Osteocyte (in vitro differentiated cells): ENCODE results near the gene PHACTR1. TPM values are rescaled to one million over a fixed set of nuclear protein-coding genes. Genes with fewer than 3 reads are reported as not detected.

Experiments used
- DNase-seq: peaks from one replicate; pipeline ENCODE4 v3.0.0; 2021; ENCODE audit warnings: mixed read lengths; ENCODE audit not compliant: unreplicated experiment; ENCODE audit errors: extremely low spot score
- H3K27ac Mint-ChIP-seq: one replicate; pipeline ENCODE4 v1.8.0; 2021; ENCODE audit warnings: mild to moderate bottlenecking, mixed read lengths; ENCODE audit not compliant: unreplicated experiment
- H3K27me3 Mint-ChIP-seq: one replicate; pipeline ENCODE4 v1.8.0; 2021; ENCODE audit warnings: mixed read lengths; ENCODE audit not compliant: unreplicated experiment
- H3K36me3 Mint-ChIP-seq: one replicate; pipeline ENCODE4 v1.8.0; 2021; ENCODE audit warnings: mixed read lengths; ENCODE audit not compliant: unreplicated experiment
- H3K4me1 Mint-ChIP-seq: one replicate; pipeline ENCODE4 v1.8.0; 2021; ENCODE audit warnings: mixed read lengths; ENCODE audit not compliant: unreplicated experiment
- H3K4me3 Mint-ChIP-seq: one replicate; pipeline ENCODE4 v1.8.0; 2021; ENCODE audit warnings: mild to moderate bottlenecking, moderate library complexity, mixed read lengths; ENCODE audit not compliant: unreplicated experiment
- H3K9me3 Mint-ChIP-seq: one replicate; pipeline ENCODE4 v1.8.0; 2021; ENCODE audit warnings: mixed read lengths; ENCODE audit not compliant: unreplicated experiment
- total RNA-seq: library from RNA; stranded (reverse); gene quantifications from 2 replicates; pipeline ENCODE4 v1.2.1, GENCODE V29; 2021
- TF ChIP-seq, protein P1 (sequence below): fragments of 200-600 bp; sonication (generic); IDR thresholded peaks from 2 replicates; pipeline ENCODE4 v1.5.0; 2021; ENCODE audit warnings: antibody characterized with exemption, mild to moderate bottlenecking, moderate library complexity

PHACTR1 gene
- total RNA-seq, 1 donor from 2014 or later, result 1.0 TPM

DNA sequence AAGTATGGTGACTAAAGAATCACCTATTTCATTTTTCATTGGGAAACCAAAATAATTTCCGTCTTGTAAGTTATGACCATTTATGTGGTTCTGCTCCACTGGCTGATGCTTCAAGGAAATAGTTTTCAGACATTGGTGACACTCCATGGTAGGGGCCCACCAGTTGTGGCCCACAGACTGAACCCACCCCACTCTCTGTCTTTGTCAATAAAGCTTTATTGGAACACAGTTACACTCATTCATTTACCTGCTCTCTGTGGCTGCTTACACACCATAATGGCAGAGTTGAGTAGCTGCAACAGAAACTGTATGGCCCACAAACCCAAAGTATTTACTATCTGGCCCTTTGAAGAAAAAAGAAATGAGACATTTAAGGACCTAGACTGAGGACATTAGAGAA lies 533.2 kb downstream of the PHACTR1 start:
- no peak overlapping the region for H3K27ac Mint-ChIP-seq
- TF ChIP-seq, protein P1, sequence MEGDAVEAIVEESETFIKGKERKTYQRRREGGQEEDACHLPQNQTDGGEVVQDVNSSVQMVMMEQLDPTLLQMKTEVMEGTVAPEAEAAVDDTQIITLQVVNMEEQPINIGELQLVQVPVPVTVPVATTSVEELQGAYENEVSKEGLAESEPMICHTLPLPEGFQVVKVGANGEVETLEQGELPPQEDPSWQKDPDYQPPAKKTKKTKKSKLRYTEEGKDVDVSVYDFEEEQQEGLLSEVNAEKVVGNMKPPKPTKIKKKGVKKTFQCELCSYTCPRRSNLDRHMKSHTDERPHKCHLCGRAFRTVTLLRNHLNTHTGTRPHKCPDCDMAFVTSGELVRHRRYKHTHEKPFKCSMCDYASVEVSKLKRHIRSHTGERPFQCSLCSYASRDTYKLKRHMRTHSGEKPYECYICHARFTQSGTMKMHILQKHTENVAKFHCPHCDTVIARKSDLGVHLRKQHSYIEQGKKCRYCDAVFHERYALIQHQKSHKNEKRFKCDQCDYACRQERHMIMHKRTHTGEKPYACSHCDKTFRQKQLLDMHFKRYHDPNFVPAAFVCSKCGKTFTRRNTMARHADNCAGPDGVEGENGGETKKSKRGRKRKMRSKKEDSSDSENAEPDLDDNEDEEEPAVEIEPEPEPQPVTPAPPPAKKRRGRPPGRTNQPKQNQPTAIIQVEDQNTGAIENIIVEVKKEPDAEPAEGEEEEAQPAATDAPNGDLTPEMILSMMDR, result no peak
- no peak overlapping the region for H3K4me3 Mint-ChIP-seq
- peaks cover 3% of the 10 kb centered on the region for H3K27me3 Mint-ChIP-seq
- no peaks in the 10 kb centered on the region for H3K9me3 Mint-ChIP-seq
- no peak for DNase-seq
- H3K4me1 Mint-ChIP-seq, result peaks cover 6% of the 10 kb centered on the region
- no peaks in the 10 kb centered on the region for H3K36me3 Mint-ChIP-seq

GRCh38 chr6:13250703-13251102 lies 534.1 kb downstream of the PHACTR1 start:
- peaks cover 3% of the 10 kb centered on the region for H3K27me3 Mint-ChIP-seq
- H3K4me3 Mint-ChIP-seq, result no peak overlapping the region
- H3K9me3 Mint-ChIP-seq, result no peaks in the 10 kb centered on the region
- TF ChIP-seq, protein P1, result no peak
- H3K36me3 Mint-ChIP-seq, result no peaks in the 10 kb centered on the region
- H3K27ac Mint-ChIP-seq, result no peak overlapping the region
- peaks cover 6% of the 10 kb centered on the region for H3K4me1 Mint-ChIP-seq
- no peak for DNase-seq

DNA sequence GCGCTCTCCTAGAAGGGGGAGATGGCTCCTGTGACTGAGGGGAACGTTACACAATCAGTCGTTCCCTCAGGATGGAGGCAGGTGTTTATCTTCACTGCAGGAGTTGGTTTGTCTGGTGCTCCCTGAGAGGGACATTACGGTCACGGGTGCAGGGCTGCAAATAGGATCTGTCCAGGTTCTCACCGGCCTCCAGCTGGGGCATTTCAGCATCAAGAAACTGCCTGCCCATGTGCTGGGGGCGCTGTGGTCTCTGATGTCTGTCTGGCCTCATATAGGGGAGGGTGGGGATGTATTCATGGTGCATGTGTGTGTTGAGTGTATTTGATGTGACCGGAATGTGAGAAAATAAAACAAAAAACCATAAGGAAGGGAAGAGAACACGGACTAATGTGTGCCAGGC lies 534.7 kb downstream of the PHACTR1 start:
- Mint-ChIP-seq H3K9me3 (no peaks in the 10 kb centered on the region), H3K27me3 (peaks cover 3% of the 10 kb centered on the region), H3K36me3 (no peaks in the 10 kb centered on the region), H3K4me1 (peaks cover 6% of the 10 kb centered on the region), H3K27ac (no peak overlapping the region), H3K4me3 (no peak overlapping the region)
- no peak for DNase-seq
- TF ChIP-seq, protein P1, result no peak

- Mint-ChIP-seq H3K36me3 (no peaks in the 10 kb centered on the region), H3K4me3 (no peak overlapping the region), H3K27ac (no peak overlapping the region), H3K4me1 (peaks cover 6% of the 10 kb centered on the region), H3K9me3 (no peaks in the 10 kb centered on the region), H3K27me3 (peaks cover 3% of the 10 kb centered on the region)
- no peak for DNase-seq
- TF ChIP-seq, protein P1, result no peak
Observed at GRCh38 chr6:13252790-13253189, 536.2 kb downstream of the PHACTR1 start.

- Mint-ChIP-seq H3K27me3 (peaks cover 3% of the 10 kb centered on the region), H3K9me3 (no peaks in the 10 kb centered on the region), H3K27ac (no peak overlapping the region), H3K36me3 (no peaks in the 10 kb centered on the region), H3K4me1 (peaks cover 2% of the 10 kb centered on the region), H3K4me3 (no peak overlapping the region)
- no peak for DNase-seq
- TF ChIP-seq, protein P1, result no peak
Observed at GRCh38 chr6:13253272-13253671, 536.7 kb downstream of the PHACTR1 start.
